NCI-H524 treated with DMSO at 0.1 percent for 48 hours (cell line): ENCODE data around the gene LBX2.

ENCODE experiments used
- DNase-seq: peaks from one replicate; lab custom pipeline; 2025; lab: John Stamatoyannopoulos, UW

LBX2 gene

GRCh38 chr2:74499267-74499939 is at the start of gene LBX2:
Gene LBX2 (minus strand): TSS chr2:74499603. CDS start chr2:74499537, 66 bp downstream.
- DNase-seq = no peak

GRCh38 chr2:74548285-74548899 is 49.0 kb upstream of the LBX2 start:
- peak; percentile 30 for DNase-seq

- no peak for DNase-seq
Measured at GRCh38 chr2:74546004-74546403, 46.6 kb upstream of the LBX2 start.

GRCh38 chr2:74544634-74545033 is 45.2 kb upstream of the LBX2 start:
- DNase-seq = no peak

- no peak for DNase-seq
Measured at GRCh38 chr2:74542978-74543377, 43.6 kb upstream of the LBX2 start.

GRCh38 chr2:74540291-74540690 is 40.9 kb upstream of the LBX2 start:
- no peak for DNase-seq

- DNase-seq = no peak
Measured at GRCh38 chr2:74538881-74539339, 39.5 kb upstream of the LBX2 start.

GRCh38 chr2:74537140-74537539 is 37.7 kb upstream of the LBX2 start:
- no peak for DNase-seq

GRCh38 chr2:74536166-74536950 is 37.0 kb upstream of the LBX2 start:
- DNase-seq = no peak

- no peak for DNase-seq
Measured at GRCh38 chr2:74535440-74535965, 36.1 kb upstream of the LBX2 start.

GRCh38 chr2:74534411-74534810 is 35.0 kb upstream of the LBX2 start:
- no peak for DNase-seq

GRCh38 chr2:74533464-74533863 is 34.1 kb upstream of the LBX2 start:
- no peak for DNase-seq

- no peak for DNase-seq
Measured at GRCh38 chr2:74532222-74532621, 32.8 kb upstream of the LBX2 start.

GRCh38 chr2:74531666-74532065 is 32.3 kb upstream of the LBX2 start:
- no peak for DNase-seq

- DNase-seq = no peak
Measured at GRCh38 chr2:74530239-74531187, 31.1 kb upstream of the LBX2 start.

GRCh38 chr2:74529357-74530238 is 30.2 kb upstream of the LBX2 start, which contains the start of the genes AUP1 and HTRA2:
Gene AUP1 (minus strand): TSS chr2:74529706. CDS start chr2:74529629, 77 bp downstream.
Gene HTRA2 (plus strand): TSS chr2:74529933. CDS start chr2:74530007, 74 bp downstream.
- peak; percentile 77 for DNase-seq

GRCh38 chr2:74528600-74529356 is 29.4 kb upstream of the LBX2 start:
- no peak for DNase-seq

- no peak for DNase-seq
Measured at GRCh38 chr2:74527741-74528140, 28.3 kb upstream of the LBX2 start.

- no peak for DNase-seq
Measured at GRCh38 chr2:74526649-74527230, 27.3 kb upstream of the LBX2 start.
